Measurements from ENCODE around the gene KCTD16.

GRCh38 chr5:144189800-144190429 is 19.2 kb downstream of the KCTD16 start:
- TF ChIP-seq CTCF (IDR thresholded peaks at IDR 0.05), result no peak
- TF ChIP-seq POLR2A (IDR thresholded peaks at IDR 0.05), result no peak
- no peak for TF ChIP-seq POLR2AphosphoS5 (IDR thresholded peaks at IDR 0.05)

Measured in prostate gland (tissue), 2 donors.